GM19023 (cell line): Measurements from ENCODE around the gene TASOR2.

Source experiments
- ATAC-seq: cut with Tn5 transposase; IDR thresholded peaks from one replicate; pipeline ENCODE4 v1.9.1; 2021; ENCODE audit warnings: mild to moderate bottlenecking, moderate library complexity; ENCODE audit not compliant: unreplicated experiment

TASOR2 gene

GRCh38 chr10:5656737-5657579 is 27.7 kb upstream of the TASOR2 start:
- no peak for ATAC-seq

GRCh38 chr10:5658871-5659618 is 25.6 kb upstream of the TASOR2 start:
- ATAC-seq = no peak

DNA sequence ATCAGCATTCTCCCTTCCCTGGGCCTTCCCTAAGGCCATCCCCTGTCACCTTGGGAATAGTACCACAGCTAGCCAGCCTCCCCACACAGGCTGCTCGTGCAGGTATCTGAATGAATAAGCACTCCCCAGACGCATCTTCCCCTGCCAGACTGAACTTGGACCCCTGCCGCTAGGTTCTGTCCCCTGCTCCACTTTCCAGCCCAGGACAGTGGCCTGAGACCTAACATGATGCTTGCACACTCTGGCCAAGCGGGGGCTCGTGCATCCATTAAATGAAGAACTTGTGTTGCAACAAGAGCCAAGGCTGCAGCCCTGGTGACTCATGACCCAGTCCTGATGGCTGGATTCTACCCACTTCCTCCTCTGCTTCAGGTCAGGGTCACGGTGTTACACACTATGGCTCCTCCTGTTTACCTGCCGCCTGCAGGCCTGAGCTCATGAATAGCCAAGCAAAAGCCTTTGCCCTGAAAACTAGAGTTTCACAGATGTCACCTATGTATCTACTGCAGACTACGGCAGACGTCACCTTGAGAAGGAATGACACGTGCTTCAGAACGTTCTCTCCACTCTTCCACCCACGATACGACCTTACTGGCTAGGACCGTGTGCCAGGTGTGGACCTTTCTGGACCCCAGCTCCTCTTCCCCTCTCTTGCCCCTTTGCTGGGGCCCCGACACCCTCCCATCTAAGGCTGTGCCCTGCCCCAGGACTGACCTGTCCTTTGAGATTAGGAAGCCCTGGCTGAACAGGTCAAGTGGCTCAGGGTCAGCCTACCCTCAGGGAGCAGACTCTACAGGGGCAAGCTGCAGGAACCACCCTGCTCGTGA is 24.7 kb upstream of the TASOR2 start:
- peak; percentile 52 for ATAC-seq

DNA sequence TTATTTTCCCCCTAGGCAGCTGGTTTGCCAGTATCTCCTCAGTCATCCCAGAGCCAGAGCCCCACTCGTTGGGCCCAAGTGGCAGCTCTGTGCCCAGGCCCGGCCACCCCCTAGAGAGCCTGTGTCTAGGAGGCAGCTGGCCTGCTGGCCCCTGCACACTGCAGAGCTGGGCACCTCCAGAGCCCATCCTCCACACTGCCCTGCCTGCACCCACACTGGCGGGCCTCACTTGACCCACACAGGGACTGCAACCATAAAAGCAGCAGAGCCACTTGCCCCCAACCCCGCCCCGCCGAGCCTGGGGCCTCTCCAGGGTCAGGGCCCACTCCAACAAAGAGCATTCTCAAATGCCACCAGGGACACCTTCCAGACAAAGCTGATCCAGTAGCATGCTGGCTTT is 23.6 kb upstream of the TASOR2 start:
- no peak for ATAC-seq

DNA sequence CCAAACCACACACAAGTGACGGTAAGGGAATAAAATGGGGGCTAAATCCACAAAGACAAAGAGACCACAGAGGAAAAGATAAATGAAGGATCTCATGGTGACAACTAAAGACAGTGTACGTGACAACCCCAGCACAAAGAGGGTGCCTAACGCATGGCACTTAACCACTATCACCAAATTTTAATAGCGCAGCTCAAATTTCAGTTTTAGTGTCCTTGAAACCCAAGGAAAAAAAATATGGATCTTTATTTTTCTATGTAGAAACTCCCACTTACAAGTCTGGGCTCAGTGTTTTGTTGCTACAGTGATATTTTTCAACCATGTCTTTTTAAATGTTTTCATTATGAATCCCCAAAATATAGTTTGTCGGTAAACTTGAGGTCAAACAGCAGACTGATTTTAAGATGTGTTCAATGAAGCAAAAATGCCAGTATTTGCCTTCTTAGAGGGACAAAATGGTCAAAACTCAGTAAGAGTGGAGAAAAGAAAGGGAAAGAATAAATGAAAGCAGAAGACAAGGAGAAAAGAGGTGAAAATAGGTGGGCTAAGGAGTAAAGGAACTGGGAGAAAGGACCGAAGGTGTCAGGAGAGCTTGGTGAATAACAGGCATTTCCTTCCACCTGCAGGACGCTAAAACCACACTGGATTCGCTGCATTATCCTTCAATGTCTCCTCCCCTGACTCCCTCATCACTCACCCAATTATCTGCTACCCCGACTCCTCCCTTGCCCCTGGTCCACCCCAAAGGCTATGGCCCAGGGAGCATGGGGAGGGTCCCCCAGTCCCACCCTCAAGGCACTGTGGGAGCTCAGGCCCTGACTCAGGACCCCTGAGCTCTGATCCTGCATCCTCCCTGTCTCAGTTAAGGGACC is 21.7 kb upstream of the TASOR2 start:
- ATAC-seq = no peak

- ATAC-seq = no peak
Measured at GRCh38 chr10:5663692-5664427, 20.8 kb upstream of the TASOR2 start.

DNA sequence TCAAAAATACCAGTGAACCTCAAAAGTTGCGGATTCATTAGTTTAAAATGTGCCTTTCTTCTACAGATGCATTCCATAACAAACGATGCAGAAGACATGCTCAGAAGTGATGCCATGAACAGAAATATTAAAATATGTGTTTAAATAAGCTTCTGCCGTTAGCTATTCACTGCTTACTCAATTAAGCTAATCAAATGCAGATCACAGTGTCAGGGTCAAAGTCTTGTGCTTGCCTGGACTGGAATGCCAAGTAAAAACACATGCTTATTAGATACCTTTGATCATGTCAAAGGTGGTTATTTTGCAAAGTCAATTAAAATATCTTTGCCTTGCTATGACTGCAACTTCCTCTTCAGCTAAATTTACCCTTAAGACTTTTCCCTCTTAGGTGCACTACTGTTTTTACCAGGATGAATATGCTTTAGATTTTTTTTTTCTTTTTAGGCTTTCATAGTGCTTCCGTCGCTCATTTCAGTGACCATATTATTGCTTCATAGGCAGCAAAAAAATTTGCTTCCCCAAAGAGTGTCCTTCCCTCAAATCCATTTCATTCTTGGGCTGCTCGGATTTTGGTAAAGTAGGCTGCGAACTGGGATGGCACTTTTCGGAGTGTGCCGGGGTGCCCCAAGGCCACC is 19.1 kb upstream of the TASOR2 start:
- no peak for ATAC-seq

- peak; percentile 59 for ATAC-seq
Measured at GRCh38 chr10:5666008-5666840, 18.4 kb upstream of the TASOR2 start, which contains the start of gene ASB13. ASB13 (minus strand) TSS chr10:5666595; CDS start chr10:5666551, 44 bp downstream.

GRCh38 chr10:5666841-5667630 is 17.6 kb upstream of the TASOR2 start:
- ATAC-seq = no peak

DNA sequence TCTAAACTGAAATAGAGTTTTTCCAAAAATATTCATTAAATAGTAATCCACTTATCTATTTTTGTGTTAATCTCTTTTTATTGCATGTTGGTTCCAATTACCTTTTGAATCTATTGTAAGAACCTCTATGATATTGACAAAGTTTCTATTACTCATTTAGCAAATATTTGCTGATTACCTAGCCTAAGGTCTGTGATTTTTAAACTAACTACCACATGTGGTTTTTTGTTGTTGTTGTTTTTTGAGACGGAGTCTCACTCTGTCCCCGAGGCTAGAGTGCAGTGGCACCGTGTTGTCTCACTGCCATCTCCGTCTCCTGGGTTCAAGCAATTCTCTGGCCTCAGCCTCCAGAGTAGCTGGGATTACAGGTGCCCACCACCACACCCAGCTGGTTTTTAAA is 16.2 kb upstream of the TASOR2 start:
- ATAC-seq = no peak

DNA sequence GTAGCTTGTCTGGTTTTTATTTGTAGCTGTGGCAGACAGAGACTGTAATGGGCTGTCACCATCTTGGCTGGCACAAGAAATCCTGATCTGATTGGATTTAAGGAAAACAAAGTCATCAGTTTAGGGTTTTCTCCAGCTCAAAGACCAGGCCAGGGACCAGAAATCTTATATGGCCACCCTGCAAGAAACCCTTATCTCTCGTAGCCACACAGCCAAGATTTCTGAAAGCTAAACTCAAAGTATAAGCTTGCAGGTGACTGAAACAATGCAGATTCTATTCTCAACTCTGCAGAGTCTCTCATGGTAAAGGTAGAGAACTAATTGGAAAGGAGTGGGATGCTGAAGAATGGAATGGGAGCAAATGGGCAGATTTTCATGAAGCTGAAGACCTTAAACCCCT is 15.0 kb upstream of the TASOR2 start:
- ATAC-seq = no peak

GRCh38 chr10:5670662-5671375 is 13.8 kb upstream of the TASOR2 start:
- no peak for ATAC-seq

- ATAC-seq = no peak
Measured at GRCh38 chr10:5678397-5679036, 6.1 kb upstream of the TASOR2 start.

DNA sequence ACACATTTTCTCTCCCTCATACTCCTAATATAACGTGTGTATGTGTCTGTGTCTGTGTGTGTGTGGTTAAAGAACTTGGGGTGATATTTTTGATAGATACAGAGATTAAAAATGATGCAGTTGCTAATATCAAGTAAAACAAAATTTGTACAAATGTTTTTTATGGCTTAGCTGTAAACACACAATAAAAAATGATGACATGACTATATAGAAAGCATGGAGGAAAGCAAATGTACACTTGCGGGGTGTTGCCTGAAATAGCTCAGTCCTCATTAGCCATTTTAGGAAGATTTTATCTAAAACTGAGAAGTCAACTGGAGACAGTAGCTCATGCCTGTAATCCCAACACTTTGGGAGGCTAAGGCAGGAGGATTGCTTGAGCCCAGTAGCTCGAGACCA is 5.6 kb upstream of the TASOR2 start:
- no peak for ATAC-seq

- no peak for ATAC-seq
Measured at GRCh38 chr10:5679606-5680005, 5.0 kb upstream of the TASOR2 start.

DNA sequence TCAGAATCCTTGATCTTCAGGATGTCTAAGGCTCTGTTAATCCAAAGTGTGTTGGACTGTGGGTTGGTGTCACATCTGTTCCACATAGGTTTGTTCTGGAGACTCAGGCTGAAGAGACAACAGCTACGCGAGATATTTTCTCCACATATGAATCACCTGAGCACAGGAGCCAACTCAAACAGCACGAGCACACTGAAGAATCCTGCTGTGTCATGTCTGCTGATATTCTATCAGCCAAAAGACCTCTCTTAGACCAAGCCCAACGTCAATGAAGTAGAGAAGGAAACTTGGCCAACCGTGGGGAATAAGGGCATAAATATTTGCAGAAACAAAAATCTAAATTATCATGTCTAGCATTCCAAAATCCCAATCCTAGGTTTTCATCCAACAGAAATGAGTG is 2.7 kb upstream of the TASOR2 start:
- no peak for ATAC-seq
